ENCODE data around the gene FSD1L. TPM values are rescaled to one million over a fixed set of nuclear protein-coding genes. Genes with fewer than 3 reads are reported as not detected.
A peak's percentile ranks its signal among the peaks of the same experiment; 100 is the strongest.
"Not testable (repeated sequence)": the region's sequence is repeated elsewhere in the genome, so short reads cannot be mapped to it uniquely, and the experiment has no call there.

The FSD1L gene
- total and polyA plus RNA-seq, 12 donors = 1.1 to 16.3 (median 7.6) TPM

GRCh38 chr9:105515811-105516413, 68.1 kb downstream of the FSD1L start:
- H3K9me3 ChIP-seq = no peaks in the 10 kb centered on the region
- intact Hi-C loops (cut with DNase I) = no loop called here

GRCh38 chr9:105519710-105520369, 72.0 kb downstream of the FSD1L start:
- H3K4me1 ChIP-seq; H3K27me3 ChIP-seq; intact Hi-C loops (cut with DNase I); H3K9me3 ChIP-seq: not testable (repeated sequence)
- ATAC-seq (peak; percentile 38 to 91 (median 60)), DNase-seq (peak in 1 of 2 donors; percentile 39)
- 83 to 88% methylated on average over 34 to 43 of the region's 43 CpGs for WGBS, 2 donors
- Histone ChIP-seq H3K36me3 (peaks cover 0 to 23% (median 0%) of the 10 kb centered on the region in 9 donors), H3K4me3 (peak overlapping the region in 9 of 10 donors; percentile 23 to 58 (median 50)), H3K27ac (peak overlapping the region in 8 of 10 donors; percentile 72 to 83 (median 80))

More at GRCh38 chr9:105515811-105516413, 68.1 kb downstream of the FSD1L start:
- no peak overlapping the region for H3K27ac ChIP-seq
- H3K27me3 ChIP-seq = no peaks in the 10 kb centered on the region
- no peak for TF ChIP-seq CTCF (IDR thresholded peaks at IDR 0.05)
- no peak for ATAC-seq
- no peak for DNase-seq
- H3K4me3 ChIP-seq = no peak overlapping the region
- 77 to 88% methylated on average over 11 of the region's 11 CpGs for WGBS, 2 donors
- H3K4me1 ChIP-seq = peaks cover 0 to 16% (median 0%) of the 10 kb centered on the region in 9 donors
- H3K36me3 ChIP-seq = peaks cover 0 to 52% (median 0%) of the 10 kb centered on the region in 9 donors

GRCh38 chr9:105520992-105521391, 73.2 kb downstream of the FSD1L start:
- intact Hi-C loops (cut with DNase I); DNase-seq; H3K4me3 ChIP-seq; H3K27ac ChIP-seq; H3K27me3 ChIP-seq; H3K9me3 ChIP-seq; ATAC-seq; H3K4me1 ChIP-seq: not testable (repeated sequence)
- peaks cover 0 to 18% (median 0%) of the 10 kb centered on the region in 9 donors for H3K36me3 ChIP-seq
- WGBS, 2 donors = 77 to 81% methylated on average over 6 of the region's 6 CpGs

GRCh38 chr9:105522618-105523385, 75.0 kb downstream of the FSD1L start:
- H3K27ac ChIP-seq; H3K9me3 ChIP-seq; DNase-seq; ATAC-seq; H3K36me3 ChIP-seq; H3K4me3 ChIP-seq; intact Hi-C loops (cut with DNase I); H3K27me3 ChIP-seq; H3K4me1 ChIP-seq: not testable (repeated sequence)
- 76 to 81% methylated on average over 9 to 10 of the region's 10 CpGs for WGBS, 2 donors

GRCh38 chr9:105531530-105531929, 83.7 kb downstream of the FSD1L start:
- Histone ChIP-seq H3K4me1 (peaks cover 0 to 3% (median 0%) of the 10 kb centered on the region in 9 donors), H3K36me3 (peaks cover 0 to 35% (median 5%) of the 10 kb centered on the region in 9 donors), H3K4me3 (no peak overlapping the region), H3K27ac (no peak overlapping the region), H3K27me3 (no peaks in the 10 kb centered on the region), H3K9me3 (peaks cover 0 to 16% (median 7%) of the 10 kb centered on the region in 11 donors)
- intact Hi-C loops (cut with DNase I) = no loop called here
- TF ChIP-seq CTCF (IDR thresholded peaks at IDR 0.05) = no peak
- no peak for ATAC-seq
- no peak for DNase-seq
- 85 to 88% methylated on average over 3 of the region's 3 CpGs for WGBS, 2 donors

Data from heart right ventricle (tissue), 16 donors.